Peyer's patch (tissue), 4 donors: ENCODE results near the gene TNFRSF19.

ENCODE experiments used
- CTCF ChIP-seq, 6 experiments: fragments of 450-650 bp in 4 of 6; fragments of 200-600 bp in 2 of 6; sonication (generic) in 1 of 6; IDR thresholded peaks; one replicate each; pipeline ENCODE4 v1.5.1; 2017 to 2019; ENCODE audit warnings: antibody characterized with exemption in 6 of 6, mild to moderate bottlenecking in 3 of 6, moderate library complexity in 1 of 6
- POLR2A ChIP-seq, 2 donors: fragments of 450-650 bp; IDR thresholded peaks; one replicate each; pipeline ENCODE4 v1.5.1; 2017; ENCODE audit warnings: antibody characterized with exemption in 2 of 2, mild to moderate bottlenecking in 2 of 2, moderate library complexity in 2 of 2

- TF ChIP-seq CTCF (IDR thresholded peaks at IDR 0.05) (no peak), POLR2A (IDR thresholded peaks at IDR 0.05) (no peak)
These were observed 120.5 kb downstream of the TNFRSF19 start for GRCh38 chr13:23690668-23691067.
